ENCODE results near the gene ARHGDIA.
"Not testable (repeated sequence)": the region's sequence is repeated elsewhere in the genome, so short reads cannot be mapped to it uniquely, and the experiment has no call there.

Gene ARHGDIA

DNA sequence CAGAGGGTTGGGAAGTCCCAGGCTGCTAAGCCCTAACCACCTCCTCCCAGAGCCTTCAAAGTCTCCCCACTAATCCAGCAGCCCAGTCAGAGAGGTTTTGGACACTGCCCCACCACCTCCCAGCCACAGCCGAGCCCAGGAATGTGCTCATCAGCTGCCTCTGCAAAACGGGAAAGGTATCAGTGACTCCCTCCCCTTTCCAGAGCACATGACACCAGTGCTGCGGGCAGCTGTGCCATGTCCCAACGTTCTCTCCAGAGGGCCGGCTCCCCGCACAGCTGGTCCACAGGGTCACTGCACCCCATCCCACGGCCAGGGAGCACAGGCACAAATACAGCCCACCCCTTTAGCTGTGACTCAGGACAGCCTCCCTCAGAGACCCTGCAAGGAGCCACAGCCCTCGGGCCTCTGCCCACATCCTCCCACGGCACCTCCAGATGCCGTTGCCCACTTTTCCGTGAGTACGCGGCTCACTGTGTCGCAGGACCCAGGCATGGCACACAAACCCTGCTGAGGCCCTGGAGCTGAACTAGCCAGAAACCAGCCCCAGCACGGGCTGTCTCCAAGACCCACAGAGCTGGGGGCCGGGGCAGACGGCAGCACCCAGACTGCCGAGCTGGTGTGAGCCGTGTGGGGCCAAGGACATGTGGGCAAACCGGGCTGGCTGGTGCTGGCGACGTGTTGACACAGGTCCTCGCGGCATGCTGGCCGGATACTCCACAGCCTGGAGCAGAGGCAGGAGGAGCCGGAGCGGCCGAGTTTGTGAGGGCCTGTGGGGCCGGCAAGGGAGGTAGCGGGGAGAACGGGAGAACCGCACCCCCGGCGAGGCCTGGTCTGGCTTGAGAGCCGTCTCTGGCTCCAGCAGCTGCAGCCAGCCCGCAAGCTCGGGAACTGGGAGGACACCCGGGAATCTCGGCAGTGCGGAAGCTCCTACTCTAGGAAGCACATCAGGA, 30.0 kb downstream of the ARHGDIA start:
- no peak for DNase-seq

DNA sequence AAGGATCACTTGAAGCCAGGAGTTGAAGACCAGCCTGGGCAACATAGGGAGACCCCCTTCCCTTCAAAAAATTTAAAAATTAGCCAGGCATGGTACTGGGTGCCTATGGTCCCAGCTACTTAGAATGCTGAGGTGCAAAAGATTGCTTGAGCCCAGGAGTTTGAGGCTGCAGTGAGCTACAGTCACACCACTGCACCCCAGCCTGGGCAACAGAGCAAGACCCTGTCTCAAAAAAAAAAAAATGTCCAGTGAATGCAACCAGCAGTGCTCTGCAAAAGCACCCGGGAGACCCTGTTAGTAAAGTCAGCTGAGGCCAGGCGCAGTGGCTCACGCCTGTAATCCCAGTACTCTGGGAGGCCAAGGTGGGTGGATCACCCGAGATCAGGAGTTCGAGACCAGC, 31.1 kb downstream of the ARHGDIA start:
- not testable (repeated sequence) for DNase-seq

DNA sequence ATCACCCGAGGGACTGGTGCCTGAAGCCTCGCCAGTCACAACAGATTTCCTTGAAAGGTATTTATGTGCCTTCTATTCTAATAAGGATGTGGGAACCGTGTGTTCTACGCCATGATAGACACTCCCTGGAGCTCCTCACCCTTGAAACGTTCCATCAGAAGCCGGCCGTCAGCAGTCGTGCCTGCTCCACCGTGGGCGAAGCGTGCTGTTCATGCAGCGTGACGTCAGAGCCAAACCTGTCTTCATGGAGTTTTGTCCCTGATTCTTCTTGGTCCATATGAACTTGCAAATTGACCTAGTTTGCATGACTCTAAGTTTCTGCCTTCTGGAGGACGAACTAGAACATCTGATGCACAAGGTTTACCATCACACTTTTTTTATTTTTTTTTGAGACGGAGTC, 31.8 kb downstream of the ARHGDIA start:
- DNase-seq: no peak

DNA sequence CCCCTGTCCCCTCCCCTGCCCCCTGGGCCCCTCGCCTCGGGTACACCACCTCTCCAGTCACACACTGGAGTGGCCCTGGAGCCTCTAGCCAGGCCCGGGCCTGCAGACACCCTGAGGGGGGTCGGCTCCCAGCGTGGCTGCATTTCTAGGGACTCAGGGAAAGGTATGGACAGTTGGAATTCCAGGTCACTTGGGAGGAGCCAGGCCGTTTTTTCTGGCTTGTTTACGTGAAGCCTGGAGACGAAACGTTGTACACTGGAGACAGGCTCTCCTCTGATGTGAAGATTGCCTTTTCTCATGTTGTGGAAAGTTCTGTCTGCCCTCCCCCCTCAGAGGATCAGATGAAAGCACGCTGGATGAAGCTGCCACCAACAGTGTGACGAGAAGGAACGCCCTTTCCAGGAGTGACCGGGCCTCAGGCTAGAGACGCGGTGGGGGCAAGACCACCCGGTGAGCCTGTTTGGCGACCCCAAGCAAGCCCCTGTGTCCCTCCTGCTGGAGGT, 32.3 kb downstream of the ARHGDIA start:
- no peak for DNase-seq

DNA sequence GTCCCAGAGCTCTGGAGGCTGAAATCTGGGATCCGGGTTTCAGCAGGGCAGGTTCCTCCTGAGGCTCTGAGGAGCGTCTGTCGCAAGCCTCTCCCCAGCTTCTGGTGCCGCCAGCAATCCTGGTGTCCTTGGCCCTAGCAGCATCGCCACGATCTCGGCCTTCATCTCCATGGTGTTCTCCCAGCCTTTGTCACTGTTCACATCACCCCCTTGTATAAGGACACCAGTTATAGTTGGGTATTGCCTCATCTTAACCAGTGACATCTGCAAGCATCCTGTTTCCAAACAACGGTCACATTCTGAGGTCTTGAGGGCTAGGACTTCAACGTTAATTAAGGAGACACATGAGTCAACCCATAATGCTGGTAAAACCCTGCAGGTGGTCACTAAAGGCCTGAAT, 33.5 kb downstream of the ARHGDIA start:
- DNase-seq: no peak

DNA sequence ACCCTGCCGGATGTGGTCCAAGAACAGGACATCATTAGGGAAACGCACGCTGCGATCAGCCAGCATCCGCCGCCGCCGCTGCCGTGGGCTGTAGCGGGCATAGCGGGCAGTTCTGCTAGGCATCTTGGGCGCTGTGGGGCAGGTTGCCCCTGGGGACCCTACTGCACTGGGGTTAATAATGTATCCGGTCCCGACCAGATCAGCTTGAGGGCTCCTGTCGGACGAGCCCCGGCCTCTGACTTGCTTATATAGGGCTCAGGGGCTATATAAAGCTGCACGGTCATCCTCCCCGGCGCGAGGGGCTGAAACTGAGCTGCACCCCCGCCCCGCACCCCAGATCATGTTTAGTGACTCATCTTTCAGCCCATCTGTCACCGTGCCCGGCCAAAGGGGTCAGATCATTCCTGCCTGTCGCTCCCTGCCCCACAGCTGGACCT, 36.3 kb downstream of the ARHGDIA start, which contains the start of gene PPP1R27:
Gene PPP1R27, minus strand, starts transcription at position 220 of the 437 bp plus-strand sequence. Its CDS starts 97 bp downstream, at position 123.
- no peak for DNase-seq

DNA sequence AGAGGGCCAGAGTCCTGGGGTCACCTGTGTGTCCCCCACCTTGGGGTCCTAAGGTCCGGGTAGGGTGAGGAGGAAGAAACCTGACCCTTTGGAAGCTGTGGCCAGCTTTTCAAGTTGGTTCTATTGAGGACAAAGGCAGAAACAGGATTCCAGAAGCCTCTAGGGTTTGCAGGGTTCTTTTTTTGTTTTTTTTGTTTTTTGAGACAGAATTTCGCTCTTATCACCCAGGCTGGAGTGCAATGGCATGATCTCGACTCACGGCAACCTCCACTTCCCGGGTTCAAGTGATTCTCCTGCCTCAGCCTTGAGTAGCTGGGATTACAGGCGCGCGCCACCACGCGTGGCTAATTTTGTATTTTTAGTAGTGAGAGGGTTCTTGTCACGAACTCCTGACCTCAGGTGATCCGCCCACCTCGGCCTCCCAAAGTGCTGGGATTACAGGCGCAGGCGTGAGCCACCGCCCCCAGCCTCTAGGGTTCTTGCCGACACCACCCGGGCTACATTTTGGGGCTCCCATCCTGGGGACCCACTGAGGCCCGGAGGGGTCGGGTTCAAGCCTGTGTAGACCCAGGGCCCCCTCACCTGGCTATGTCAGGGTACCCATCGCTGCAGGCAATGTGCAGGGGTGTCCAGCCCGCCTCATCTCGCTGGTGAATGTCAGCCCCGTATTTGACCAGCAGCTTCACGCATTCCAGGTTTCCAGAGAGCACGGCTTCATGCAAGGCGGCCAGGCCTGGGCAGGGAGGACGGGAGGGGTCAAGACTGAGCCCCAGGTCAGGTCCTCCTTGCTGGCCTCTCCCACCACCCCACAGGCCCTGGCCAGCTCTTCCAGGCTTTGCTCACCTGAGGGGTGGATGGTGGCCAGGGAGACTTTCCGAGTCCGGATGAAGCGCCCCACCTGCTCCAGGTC, 37.0 kb downstream of the ARHGDIA start:
- DNase-seq: no peak

DNA sequence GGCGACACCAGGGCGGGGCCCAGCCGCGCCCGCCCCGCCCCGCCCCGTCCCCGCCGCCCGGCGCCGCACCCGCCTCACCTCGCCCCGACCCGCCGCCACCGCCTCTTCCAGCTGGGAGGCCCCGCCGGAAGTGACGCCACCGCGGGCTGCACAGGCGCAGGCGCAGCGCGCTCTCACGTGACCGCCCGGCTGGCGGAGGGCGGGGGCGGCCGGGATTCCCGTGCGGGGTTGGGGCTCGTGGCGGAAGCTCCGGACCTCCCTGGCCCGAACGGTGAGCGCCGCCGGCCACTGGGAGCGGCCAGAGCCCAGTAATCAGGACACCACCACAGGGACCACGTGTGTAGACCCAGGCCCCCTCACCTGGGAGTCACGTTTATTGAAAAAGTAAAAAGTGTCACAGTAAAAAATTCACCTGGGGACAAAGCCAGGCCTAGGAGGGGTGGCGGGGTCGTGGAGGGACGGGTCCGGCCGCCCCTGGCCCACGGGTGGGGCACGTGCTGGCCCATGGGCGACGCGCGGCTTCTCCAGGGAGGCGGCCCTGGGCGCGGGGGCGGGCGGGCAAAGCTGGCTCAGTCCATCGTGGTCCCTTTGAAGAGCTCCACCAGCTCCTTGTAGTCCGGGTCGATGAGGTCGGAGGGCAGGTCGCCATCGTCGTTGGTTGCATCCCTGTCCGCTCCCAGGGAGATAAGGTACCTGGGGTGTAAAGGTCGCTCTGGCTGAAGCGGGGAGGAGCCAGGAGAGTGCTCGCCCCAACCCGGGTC, 37.8 kb downstream of the ARHGDIA start, which contains the start of gene MCRIP1:
Gene MCRIP1, minus strand, starts transcription at position 132 of the 761 bp plus-strand sequence. CDS start 8,785 bp downstream, outside the sequence.
- DNase-seq: peak; percentile 95

DNA sequence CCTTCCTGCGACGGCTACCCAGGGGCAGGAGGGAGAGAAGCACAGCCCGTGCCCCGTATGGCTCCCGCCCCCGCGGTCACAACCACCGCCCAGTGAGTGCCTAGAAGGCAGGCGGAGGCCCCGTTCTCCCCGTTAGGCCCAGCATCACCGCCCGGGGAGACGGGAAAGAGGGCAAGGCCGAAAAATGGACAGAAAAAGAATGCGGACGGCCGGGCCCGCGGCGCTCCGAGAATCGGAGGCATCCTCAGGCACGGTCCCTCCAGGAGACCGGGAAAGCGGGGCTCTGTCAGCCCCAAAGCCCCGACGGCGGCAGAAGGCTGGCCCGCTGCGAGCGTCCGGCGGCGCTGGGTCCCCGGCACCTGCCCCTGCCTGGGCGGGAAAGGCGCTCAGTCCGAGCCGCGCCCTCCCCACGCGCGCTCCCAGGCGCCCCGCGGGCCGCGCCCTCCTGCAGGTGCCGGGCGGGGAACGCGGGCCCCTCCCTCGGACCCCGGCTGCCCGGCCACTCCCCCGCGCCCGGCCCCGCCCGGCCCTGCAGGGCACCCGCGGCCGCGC, 38.5 kb downstream of the ARHGDIA start:
- DNase-seq: peak; percentile 57

DNA sequence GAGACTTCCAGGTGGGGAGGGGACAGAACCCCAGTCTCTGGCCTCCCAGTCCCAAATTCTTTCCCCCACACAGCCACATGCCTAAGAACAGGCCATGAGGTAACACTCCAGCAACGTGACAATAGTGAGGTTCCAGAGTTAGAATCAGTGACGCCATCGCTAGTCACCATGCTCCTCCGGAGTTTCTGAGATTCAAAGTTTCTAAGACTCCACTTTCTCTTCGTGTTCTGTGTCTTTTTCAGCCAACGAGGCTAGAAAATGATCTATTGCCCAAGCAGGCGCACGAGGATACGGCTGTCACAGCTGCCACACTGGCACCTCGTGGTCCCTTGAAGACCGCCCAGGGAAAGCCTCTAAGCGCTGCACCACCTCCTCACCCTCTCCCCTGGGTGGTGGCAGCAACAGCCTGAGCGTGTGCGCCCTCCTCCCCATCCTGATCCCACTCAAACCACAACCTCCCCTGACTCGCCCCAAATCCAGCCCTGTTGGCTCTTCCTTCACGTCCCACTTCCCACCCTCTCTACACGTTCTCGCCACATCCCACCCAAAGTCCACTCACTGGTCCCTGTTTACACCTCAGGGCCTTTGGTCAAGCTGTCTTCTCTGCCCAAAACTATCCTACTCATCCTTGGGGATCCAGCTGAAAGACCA, 39.1 kb downstream of the ARHGDIA start:
- peak; percentile 66 for DNase-seq

DNA sequence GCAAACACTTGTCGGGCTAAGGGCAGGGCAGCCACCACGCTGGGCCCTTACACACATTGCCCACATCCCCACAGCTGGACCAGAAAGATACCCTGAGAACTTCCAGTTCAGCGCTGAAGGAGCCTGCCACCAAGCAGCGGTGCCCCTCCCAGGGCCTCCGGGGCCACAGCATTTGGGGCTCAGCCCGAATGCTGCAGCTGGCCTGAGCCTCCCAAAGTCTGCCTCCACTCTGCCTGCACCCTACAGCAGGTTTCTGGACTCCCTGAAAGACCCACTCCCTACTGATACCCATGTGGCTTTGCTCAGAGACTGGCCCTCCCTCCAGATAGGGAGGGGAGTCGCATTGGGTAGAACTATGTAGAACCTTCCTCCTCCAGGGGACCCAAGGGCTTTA, 39.6 kb downstream of the ARHGDIA start:
- peak; percentile 29 for DNase-seq

DNA sequence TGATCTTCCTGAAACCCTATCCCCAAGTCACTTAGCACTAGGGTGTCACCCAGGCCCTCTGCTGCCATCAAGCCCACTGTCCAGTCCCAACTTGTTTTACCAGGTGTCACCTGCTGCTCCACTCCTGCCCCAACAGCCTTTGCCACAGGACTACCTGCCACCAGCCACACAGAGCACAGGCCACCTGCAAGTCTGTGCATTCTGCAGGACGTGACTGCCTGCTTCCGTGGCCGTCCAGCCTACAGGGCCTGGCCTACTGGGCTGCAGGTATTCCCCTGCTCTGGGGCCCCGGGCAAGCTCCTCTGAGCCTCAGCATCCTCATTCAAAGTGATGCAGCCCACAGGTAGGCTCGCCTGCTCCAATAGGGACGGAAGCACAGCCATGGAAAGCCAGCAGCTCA, 41.3 kb downstream of the ARHGDIA start:
- no peak for DNase-seq

DNA sequence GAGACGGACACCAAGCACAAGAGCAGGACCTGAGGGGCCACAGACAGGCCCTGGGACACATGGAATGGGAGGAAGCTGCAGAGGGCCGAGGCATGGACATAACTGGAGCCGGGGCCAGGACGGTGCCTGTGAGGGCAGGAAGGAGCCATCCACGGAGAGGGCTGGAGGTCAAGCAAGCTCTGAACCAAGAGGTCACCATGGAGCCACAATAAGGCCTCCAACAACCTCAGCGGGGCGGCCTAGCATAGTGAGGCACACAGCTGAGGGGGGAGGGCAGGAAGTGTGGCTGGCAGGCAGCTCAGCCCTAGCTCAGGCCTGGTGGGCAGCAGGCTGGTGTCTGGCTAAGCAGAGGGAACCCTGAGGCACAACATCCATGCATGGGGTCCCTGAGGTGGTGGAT, 42.5 kb downstream of the ARHGDIA start:
- no peak for DNase-seq

DNA sequence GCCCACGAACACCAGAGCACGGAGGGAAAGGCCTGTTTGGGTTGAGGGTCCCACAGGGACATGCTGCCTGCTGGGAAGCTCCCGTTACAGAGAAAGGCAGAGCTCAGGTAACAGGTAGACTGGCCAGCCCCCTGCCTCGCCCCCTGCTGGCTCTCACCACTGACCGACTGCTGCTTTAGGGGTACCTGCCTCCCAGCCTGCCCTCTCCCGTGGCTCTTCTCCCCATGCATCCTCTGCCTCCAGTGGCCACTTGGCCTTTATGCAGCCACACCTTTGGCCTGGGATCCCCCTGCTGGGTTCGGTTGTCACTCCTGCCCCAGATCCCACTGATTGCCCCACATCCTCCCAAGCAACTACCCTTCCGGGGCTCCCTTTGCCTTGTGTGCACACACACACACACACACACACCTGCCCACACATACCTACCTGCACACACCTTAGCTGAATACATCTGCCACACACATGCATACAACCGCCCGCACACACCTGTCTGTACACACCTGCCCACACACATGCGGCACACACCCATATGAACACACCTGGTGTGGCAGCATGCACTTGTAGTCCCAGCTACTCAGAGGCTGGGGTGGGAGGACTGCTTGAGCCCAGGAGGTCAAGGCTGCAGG, 45.2 kb downstream of the ARHGDIA start:
- no peak for DNase-seq

DNA sequence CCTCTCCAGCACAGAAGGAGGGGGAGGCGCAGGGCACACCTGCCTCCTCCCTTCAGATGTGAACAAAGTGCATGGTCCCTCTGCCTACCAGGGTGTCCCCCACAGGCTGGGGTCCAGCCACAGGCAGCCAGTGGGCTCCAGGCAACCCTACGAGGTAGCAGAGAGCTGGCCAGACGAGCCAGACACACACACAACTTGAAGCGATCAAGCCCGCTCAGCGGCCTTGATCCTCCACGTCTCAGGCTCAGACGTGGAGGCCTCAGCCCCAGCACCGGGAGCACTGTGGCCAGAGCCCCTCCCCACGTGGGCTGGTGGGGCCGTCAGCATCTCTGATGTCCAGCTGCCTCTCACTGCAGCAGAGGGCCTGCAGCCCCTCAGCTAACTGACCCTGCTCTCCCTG, 46.5 kb downstream of the ARHGDIA start:
- no peak for DNase-seq

DNA sequence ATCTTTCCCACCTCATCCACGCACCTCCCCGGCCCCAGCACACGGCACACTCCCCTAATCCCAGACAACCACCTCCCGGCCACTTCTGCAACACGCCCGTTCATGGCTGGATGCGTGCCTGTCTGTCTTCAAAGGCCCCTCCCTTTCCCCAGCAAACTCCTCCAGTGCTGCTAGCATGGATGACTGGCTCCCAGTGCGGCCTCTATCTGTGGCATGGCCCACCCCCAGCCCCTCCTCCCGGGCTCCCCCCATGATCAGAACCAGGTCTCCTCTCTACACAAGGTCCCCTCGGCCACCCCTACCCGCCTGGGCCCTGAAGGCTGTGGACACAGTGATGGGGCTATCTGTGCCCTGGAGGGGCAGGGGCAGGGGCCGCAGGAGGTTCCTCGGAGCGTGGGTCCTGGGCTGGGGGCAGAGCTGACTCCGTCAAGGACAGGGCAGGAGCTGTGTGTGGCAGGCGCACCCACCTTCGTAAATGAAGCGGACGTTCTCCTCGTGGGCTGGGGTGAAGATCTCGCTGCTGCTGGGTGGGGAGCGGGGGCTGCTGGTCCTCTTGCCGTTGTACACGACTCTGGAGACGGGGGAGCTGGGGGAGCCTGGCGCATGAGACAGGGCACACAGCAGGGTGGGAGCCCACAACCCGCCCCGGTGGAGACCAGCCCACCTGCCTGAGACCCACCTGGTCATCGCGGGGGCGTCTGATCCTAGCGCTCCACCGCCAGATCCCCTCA, 47.2 kb downstream of the ARHGDIA start:
- no peak for DNase-seq

DNA sequence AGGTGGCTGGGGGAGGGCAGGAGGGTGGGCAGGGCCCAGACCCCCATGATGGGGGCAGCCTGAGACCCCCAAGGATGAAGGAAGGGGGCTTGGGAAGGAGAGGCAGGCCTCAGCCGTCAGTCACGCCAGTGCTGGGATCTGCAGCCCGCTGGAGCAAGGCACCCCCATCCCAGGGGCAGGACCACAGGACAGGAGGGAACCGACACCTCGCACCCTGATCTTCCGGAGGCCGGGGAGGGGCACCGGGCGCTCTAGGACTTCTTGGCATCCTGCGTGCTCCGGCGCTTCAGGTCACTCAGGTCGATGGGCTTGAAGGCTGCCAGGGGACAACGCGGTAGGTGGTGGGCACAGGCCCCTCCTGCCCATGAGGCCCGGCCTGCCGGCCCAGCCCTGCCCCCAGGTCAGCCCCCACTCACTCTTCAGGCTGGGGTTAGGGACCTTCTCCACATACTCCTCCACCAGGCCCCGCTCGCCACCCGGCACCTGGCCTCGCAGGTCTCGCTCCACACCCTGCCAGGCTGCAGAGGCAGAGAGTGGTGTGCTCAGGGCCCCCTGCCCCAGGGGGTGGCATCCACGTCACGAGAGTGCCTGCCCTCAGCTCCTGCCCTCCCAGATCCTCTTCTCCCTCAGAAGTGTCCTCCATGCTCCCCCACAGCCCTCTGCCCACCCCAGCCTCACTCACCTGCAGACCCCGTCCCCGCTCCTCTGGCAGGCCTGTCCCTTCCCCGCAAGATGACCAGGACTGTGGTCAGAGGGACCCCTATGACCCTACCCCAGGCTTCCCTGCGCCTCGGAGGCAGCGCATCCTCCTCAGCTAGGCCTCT, 47.9 kb downstream of the ARHGDIA start:
- DNase-seq: no peak

DNA sequence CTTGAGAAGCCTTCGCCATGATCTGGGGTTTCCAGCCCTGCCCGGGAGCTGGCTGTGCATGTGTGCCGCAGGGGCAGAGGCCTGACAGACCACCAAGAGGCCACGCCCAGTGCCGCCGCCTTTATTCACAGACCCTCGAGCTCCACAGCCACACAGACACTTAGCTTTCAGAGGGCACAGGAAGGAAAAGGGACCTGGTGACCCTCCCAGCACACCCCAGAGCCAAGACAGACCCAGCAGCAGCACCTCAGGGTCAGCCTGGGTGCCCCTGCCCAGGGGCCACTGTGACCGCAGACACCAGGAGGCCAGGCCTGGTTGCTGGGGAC, 48.9 kb downstream of the ARHGDIA start:
- no peak for DNase-seq

DNA sequence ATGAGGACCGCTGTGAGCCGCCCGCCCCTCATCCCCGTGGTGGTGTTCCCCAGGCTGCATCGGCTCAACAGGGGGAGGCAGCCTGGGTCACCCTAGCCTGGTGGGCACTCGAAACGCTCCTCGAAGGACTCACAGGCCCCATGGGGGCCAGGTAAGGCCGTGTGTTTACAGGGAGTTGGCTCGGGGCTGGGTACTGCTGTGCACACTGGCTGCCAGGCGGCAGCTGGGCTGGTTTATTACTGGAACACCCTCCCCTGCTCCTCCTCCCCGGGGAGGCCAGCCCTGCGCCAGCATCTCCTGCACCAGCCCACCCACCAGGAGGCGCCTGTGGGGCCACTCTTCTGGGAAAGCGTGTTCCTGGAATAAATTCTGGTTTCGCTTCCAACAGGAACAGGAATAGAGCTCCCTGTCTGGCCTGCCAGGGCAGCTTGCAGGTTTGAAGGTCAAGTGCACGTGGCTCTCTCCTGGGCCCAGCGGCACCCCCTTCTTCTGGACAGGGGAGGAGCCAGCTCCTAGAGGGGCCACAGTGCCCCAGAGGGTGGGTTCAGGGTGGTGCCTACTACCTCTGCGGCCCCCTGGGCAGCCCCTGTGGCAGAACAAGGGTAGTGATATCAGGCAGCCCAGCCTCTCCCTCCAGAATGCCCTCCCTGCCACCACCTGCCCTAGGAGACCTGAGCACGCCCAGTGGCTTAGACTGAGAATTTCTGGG, 49.4 kb downstream of the ARHGDIA start:
- DNase-seq: peak; percentile 19
